ENCODE results near the gene TEX51.

Gene TEX51

DNA sequence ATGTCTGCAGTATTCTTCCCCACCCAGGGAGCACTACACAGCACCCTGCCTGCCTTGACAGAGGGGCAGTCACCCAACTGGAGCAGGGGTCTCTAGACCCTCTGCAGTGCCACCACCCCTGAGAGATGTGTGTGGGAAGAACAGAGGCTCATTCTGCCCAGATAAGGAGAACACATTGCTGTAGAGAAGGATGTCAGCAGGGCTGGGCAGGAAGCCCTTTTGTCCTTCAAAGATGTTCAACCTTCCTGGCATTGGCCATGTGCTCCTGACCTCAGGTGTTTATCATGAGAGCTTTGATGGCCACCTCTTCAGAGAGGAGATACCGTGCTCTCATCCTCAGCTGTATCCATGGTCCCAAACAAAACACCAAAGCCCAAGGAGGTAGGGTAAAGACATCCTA lies 4.6 kb upstream of the TEX51 start:
- no peak for DNase-seq

DNA sequence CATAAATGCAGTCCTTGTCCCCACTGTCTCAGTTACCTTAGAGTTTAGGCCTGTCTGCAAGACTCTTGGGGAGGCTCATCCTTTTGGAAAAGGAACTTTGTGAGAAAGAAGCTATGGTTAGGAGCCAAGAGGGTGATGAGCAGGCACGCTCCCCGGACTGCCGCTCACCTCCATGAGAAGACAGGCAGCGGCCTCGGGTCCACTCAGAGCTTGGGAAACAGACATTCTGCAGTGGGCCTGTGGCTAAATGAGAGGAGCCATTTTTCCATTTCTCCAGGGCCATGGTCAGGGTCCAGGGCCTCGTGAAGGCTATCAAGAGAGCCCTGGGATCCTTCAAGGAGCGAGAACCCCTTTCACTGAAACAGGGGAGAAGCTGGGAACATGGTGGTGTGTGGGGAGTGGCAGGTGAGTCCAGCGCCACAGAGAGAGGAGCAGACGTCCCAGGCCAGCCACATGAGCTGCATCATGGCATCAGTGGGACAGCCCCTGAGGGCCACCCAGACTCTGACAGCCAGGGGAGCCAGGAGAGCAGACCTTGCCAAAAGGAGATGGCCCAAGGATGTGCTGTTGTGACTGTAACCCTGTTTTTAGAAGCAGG lies 4.0 kb upstream of the TEX51 start:
- DNase-seq = no peak

DNA sequence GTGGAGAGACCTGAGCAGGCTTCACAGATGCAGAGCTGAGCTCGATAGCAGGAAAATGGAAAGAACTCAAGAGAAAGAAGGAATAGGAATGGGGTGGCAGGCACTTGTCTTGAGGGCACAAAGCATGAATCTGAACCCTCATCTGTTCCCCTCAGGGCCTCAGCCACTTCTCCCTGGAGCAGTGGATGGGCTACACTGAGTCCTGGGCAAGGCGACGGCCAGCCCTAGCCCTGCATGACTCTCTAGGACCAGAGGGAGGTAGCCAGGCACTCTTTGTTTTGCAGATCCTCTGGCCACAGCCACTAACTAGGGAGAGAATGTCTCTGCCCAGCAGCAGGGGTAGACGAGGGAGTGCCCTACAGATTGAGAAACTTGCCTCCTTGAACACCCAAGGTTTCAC lies 3.4 kb upstream of the TEX51 start:
- no peak for DNase-seq

DNA sequence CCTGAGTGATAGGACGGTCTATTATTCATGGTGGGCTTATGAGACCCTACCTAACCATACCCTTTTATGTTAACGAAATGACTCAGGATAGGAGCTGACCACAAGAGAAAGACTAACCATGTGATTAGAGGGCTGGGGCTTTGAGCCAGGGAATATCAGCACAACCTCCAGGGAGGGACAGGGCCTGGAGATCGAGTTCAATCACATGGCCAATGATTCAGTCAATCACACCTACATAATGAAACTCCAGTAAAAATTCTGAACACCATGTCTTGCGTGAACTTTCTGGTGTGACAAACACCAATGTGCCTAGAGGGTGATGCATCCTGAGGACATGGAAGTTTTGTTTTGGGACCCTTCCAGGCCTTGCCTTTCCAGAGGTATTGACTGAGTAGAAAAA lies 2.2 kb upstream of the TEX51 start:
- DNase-seq = no peak

DNA sequence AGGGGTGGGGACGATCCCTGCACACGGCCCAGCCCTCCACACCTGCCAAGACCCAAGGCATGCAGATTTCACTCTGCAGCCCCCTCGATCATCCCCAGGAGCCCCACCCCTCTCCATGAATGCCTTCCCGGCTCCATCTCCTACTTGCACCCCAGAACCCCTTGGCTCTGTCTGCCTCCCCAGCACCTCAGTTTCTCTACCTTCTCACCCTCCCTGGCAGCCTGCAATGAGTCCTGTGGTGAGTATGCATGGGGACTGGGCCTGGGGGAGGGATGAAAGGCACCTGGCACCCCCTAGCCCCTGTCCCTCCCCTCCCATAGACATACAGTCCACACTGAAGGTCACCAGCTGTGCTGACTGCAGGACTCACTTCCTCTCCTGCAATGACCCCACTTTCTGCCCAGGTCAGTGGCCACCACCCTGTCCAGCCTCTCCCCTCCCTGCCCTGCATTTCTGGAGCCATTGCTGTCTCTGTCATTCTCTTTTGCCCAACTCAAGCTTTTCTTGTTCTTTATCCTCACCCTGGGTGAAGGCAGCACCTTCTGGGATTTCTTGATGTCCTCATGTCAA lies 1.0 kb downstream of the TEX51 start:
- DNase-seq = no peak

DNA sequence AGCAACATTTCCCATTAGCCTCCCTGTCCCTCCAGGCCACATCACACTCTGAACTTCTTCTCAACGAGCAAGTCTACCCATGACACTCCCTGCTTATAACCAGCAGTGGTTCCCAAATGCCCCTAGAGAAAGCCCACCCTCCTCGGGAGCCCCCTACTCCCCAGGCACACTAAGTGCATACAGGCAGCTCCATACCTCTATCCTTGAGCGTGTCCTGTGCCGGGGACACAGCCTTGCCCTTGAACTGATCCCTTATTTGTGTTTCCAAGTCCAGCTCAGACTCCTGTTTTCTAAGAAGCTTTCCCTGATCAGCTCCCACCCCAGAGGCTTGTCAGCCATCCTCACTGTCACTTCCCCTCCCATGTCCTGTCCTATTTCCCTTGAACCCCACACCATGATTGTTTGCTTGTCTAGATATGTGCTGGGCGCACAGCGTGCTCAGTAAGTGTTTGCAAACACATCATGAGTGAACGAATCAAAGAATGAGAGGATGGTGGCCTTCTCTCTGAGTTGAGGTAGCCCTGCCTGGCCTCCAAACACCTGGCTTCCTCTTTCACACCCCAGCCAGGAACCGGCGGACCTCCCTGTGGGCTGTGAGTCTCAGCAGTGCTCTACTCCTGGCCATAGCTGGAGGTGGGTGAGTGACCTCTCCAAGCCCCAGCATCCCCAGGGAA lies 2.1 kb downstream of the TEX51 start:
- DNase-seq = no peak

DNA sequence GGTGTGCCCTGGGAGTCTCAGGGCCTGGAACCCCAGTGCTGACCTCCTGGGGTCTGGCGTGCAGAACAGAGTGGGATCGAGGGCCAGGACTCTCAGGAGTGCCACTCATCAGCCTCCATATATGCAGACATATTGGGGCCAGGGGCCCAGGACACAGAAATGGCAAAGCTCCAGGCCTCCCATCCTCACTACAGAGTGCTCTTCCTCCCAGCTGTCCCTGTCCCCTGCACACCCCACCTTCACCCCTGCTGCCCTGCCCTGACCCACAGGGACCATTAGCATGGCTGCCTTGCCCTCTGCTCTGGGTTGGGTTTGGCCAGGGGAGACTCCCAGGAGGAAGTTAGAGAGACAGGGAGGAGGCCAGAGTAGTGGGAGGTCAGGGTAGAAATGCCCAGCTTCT lies 2.8 kb downstream of the TEX51 start:
- DNase-seq = no peak

DNA sequence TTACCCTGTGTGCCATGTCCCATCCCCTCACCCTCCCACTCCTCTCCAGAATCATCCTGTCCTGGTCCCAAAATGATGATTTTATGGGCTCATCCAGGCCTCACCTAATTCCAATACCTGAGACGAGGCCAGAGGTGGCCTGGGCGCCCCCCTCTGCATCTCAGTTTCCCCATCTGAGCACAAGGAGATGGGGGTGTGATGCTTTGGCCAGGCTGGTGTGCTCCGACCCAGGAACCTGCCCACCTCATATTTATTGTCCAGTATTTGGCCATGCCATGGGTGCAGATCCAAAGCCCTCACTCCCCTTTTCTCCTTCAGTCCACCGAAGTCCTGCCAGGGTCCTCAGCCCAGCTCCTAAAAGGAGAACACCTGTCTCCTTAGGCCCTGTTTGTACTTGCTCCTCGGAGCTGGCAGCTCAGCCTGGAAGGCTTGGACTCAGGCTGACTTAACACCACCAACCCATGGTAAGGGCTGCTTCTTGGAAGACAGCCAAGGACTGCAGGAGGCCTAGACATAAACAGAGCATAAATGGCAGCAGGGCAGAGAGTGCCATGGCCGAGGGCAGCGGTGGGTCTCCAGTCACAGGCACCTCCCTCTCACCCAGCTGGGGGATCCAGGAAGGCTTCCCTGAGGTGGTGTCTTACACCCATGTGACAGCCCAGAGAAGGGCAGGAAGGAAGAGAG lies 3.6 kb downstream of the TEX51 start:
- no peak for DNase-seq

DNA sequence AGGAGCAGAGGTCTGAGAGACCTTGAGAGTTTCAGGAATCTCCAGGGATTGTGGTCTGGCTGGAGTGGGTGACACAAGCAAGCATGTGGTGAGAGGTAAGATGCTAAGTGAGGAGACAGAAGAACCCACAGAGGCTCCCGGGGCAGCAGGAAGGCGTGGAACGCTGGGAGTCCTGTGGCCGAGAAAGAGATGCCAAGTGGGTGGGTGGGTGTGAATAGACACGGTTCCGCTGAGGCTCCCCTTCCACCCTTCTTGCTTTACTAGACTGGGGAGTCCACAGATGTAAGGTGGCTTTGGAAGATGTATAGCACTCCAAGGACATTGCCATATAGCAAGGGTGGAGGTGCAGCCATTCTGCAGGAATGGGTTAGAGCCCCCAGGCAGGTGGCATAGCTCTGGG lies 4.2 kb downstream of the TEX51 start:
- no peak for DNase-seq

DNA sequence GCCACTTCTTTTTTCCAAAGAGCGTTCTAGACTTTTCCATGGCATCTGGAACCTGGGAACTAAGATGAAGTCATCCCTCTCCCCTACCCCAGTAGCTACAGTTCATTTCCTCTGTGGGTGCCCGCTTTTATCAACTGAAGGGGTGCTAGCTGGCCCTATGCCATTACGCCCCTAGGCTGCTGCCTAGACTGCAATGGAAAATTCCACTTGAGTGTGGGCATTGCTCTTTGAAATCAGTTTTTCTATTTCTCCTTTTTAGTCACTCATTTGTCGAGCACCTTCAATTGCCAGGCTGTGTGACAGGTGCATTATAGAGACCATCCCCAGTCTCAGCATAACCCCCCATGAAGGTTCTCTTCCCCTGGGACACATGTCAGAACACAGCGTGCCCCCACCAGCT lies 7.3 kb downstream of the TEX51 start:
- no peak for DNase-seq

DNA sequence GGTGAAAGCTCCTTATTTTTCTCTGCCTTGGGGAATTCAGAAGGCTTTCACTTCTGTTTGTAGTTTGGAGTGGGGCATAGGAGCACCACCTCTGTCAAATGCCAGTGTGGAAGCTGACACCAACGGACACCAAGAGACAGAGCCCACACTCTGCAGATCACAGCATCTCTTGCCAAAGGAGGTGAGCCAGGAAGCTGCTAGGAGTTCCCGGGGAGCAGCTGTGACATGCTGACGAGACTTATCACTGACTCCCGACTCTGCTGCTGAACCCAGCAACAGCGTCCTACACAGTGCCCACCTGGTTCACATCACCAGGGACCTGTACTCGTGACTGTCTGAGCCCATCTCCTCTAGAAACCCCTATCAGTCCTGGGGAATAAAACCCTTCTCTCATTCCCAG lies 8.1 kb downstream of the TEX51 start:
- no peak for DNase-seq

DNA sequence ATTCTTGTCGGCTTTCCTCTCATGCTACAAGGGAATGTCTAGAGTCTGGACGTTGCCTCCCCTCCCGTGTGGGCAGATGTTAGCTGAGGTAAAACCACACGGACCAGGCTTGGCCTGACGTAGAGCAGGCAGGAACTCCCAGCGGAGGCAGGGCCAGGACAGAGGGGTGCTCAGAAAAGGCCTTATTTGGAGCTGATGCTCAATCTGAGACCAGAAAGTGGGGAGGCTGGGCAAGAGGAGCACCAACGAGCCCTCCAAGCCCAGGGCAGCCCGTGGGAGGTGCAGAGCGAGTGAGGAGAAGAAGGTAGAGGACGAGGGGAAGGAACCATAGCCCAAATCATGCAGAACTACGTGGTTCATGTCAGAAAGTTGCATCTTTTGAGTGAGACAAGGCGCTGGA lies 9.0 kb downstream of the TEX51 start:
- no peak for DNase-seq

DNA sequence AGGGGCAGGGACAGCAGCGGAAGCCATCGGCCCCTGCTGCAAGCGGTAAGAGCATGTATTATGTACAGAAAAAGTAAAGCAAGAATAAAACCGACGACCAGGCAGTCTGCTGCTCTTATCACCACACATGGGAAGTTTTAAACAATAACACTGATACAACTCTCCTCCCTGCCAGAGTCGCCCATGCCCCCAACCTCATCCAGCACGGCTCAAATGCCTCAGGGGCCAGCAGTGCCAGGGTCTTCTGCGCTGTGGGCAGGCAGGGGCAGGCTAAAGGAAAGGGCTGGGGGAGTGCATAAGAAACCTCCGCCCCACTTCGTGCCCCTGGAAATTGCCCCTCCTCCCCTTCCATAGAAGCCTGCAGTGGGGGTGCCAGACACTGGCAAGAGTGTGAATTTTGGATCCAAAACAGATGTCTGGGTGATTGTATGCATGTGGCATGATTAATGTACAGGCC lies 10.1 kb downstream of the TEX51 start:
- no peak for DNase-seq

DNA sequence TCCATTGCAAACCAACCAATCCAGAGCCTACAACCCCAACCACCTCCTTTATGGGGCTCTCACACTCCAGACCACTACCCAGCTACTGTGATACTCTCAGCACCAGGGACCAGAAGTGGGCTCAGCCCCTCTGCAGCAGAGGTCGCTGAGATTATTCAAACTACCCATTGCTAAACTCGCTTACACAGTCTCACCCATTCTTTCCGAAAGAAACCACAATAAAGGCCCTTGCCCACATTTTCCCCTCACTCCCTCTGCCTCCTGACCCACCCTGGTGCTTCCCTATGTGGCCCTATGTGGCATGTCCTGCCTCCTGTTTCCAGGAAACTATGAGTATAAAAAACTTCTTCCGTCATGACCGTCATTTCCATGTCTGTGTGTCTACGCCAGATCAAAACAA lies 10.7 kb downstream of the TEX51 start:
- no peak for DNase-seq

DNA sequence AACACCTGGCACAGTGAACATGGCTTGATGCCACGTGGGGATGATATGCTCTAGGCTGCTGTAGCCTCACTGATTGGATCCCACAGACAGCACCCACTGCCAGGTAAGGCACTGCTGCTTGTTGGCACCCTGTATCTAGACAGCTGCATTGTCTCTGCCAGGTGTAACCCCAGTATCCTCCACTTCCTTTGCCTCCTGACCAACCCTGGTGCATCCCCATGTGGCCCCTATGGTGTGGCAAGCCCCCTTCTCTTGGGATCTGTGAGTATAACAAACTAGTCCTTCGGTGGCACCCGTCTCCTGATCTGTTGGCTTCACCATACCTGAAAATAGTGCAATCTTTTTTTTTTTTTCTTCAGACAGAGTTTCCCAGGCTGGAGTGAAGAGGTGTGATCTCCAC lies 11.1 kb downstream of the TEX51 start:
- no peak for DNase-seq

DNA sequence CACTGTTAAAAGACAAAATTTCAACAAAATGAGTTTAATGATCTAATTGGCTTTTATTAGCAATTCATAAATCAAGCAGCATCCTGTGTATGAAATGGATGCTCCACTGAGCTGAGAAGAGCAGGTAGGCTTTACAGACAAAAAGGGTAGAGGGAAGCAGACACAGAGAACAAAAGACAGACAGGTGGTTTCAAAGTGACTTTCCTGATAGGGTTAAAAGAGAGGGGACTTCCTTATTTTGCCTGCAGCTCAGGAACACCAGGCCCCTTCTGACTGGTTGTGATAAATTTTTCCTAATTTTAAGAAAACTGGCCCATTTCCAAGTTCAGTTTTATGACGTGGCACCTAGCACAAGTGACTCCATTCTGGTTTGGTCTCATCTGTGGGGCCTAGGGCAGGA lies 11.9 kb downstream of the TEX51 start:
- DNase-seq = no peak

DNA sequence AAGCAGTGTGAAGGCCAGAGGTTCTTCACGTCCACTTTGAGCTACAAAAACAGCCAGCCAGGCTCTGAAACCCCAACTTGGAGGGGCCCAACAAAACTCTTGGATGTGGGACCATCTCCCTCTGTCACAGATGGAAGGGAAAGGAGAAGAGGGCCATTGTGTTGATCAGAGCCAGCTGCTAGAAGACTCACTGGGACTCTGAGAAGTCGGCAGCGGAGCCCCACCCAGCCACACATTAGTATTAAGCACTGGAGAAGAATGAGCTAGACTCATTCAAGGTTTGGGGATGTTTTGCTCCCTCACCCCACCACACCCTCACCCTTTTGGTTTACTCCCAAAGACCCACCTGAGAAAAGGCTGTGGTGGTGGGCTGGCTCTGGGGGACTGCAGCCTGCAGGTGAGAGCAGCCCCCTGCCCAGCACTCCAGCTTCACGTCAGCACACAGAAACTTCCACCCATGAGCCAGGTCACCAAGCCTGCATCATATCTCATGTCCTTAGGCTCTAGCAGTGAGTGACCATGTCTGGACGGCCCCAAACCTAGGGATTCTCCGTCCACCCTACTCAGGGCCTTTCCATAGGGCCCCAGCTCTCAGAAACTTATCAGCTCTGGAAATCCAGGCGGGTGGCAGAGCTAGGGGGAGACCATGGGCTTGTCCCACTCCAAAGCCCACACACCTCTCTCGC lies 12.6 kb downstream of the TEX51 start:
- no peak for DNase-seq

DNA sequence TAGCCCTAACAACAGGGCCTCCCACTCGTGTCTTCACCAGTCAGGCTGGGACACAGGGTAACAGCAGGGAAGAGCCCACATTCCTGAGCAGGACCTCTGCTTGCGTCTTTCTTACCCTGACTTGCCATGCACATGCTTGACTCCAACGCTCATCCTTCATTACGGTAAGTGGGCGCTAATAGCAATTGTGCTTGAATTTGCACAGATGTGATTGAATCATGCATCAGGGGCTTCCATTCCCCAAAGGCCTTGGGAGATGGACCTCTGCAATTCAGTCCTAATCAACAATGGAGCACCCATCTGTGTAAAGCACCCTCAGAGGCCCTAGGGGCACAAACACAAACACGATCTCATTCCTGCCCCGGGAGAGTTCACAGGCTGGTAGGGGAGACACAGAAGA lies 13.5 kb downstream of the TEX51 start:
- no peak for DNase-seq

DNA sequence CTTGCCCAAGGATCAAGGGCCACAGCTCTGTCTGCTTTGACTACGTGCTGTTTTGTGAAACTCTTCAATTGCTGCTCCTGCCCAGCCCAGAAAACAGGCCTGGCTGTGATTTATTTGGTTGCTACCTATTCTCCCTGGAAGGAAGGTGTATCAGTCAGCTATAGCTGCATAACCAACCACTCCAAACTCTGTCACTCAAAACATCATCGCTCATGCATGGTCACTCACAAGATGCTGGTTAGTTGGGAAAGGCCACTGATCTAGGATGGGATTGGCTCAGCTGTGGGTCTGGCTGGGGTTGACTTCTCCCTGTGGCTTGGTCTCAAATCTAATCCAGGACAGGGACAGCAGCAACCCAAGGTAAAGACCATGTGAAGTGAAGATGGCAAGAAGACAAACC lies 14.6 kb downstream of the TEX51 start:
- no peak for DNase-seq

DNA sequence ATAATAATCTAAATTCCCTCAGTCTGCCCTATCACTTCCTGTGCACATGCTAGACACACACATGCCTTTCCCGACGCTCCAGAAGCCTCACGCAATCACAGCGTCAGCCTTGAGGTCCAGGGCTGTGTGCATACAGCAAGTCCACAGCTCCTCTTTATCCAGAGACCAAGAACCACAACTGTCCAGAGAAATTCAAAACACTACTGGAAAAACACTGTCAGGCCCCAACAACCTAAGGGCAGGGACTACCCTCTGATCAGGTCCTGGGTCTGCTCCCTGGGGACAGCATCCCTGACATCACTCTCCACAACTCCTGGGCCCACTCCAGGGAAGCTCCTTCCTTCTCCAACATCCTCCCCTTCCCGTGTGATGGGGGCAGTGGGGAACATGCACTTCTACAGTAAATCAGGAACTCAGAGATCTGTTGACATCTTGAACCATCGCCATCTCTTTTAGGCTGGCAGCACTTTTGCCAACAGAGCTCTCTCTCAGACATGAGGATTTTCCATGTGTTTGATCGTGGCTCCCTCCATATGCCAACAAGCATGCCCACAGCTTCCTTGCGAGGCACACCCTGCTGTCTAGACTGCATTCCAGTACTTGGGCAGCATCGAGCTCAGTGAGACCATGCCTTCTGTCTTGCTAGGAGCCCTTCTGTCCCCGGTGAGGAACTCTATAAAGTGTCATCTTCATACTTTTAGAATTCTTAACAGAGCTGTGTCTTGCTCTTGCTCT lies 15.4 kb downstream of the TEX51 start:
- no peak for DNase-seq

DNA sequence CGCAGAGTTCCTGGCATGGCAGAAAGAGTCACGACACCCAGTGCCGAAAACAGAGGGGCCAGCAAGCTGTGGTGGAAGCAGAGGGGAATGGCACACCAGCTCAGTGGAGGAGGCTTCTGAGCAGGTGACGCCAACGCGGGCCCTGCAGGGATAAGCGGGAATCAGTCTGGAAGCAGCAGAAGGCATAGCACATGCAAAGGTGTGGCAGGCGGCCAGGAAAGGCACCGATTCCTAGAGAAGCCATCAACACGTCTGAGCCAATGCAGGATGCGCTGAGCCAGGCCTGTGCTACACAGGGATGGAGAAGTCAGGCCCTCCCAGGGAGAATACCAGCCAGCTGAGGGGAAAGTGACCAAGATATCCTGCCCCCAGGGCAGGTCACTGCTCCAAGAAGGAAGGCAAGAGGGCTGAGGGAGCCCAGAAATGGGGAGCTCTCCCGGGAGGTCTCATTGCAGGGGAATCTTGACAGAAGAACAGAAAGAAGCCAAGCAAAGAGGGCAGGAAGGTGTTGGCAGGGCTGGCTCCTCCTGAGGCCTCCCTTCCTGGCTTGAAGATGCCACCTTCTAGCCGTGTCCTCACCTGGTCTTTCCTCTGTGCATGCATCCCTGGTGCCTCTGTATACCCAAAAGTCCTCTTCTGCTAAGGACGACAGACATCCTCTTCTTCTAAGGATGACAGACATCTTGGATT lies 16.3 kb downstream of the TEX51 start:
- DNase-seq = no peak

DNA sequence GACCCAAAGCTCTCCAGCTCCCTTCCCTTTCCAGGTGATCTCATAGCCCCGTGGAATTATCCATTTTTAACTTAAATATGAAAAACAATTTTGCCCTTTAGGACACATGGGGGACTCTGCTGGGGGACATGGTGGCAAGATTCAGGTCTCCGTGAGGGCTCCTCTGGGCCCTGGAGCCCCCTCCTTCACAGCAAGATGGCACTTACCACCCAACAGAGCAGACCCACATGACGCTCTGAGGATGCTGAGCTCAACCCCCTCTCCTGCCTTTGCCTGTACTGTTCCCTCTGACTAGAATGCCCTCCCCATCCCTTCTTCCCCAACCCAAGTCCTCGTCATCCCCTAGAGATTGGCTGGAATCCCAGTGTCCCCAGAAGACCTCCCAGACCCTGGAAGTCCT lies 17.2 kb downstream of the TEX51 start:
- DNase-seq = no peak
